ENCODE measurements around the gene KLHL20.
"Not testable (repeated sequence)": the region's sequence is repeated elsewhere in the genome, so short reads cannot be mapped to it uniquely, and the experiment has no call there.

- TF ChIP-seq CTCF (IDR thresholded peaks at IDR 0.05; ENCODE audit: insufficient read depth, low read depth, low read length); EZH2 (IDR thresholded peaks at IDR 0.05; ENCODE audit: insufficient read depth, low read length): not testable (repeated sequence)
Observed at GRCh38 chr1:173764331-173764730, 49.5 kb downstream of the KLHL20 start.

Measured in astrocyte (in vitro differentiated cells and primary cell).